ENCODE results near the gene PLVAP.

Gene PLVAP

GRCh38 chr19:17337675-17338432 is 39.3 kb downstream of the PLVAP start:
- TF ChIP-seq, protein P1, sequence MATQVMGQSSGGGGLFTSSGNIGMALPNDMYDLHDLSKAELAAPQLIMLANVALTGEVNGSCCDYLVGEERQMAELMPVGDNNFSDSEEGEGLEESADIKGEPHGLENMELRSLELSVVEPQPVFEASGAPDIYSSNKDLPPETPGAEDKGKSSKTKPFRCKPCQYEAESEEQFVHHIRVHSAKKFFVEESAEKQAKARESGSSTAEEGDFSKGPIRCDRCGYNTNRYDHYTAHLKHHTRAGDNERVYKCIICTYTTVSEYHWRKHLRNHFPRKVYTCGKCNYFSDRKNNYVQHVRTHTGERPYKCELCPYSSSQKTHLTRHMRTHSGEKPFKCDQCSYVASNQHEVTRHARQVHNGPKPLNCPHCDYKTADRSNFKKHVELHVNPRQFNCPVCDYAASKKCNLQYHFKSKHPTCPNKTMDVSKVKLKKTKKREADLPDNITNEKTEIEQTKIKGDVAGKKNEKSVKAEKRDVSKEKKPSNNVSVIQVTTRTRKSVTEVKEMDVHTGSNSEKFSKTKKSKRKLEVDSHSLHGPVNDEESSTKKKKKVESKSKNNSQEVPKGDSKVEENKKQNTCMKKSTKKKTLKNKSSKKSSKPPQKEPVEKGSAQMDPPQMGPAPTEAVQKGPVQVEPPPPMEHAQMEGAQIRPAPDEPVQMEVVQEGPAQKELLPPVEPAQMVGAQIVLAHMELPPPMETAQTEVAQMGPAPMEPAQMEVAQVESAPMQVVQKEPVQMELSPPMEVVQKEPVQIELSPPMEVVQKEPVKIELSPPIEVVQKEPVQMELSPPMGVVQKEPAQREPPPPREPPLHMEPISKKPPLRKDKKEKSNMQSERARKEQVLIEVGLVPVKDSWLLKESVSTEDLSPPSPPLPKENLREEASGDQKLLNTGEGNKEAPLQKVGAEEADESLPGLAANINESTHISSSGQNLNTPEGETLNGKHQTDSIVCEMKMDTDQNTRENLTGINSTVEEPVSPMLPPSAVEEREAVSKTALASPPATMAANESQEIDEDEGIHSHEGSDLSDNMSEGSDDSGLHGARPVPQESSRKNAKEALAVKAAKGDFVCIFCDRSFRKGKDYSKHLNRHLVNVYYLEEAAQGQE (IDR thresholded peaks at IDR 0.05; ENCODE audit: insufficient read depth in 1 of 2, low read depth in 2 of 2, low read length in 2 of 2), result no peak
- TF ChIP-seq TAF1 (IDR thresholded peaks at IDR 0.05; ENCODE audit: borderline replicate concordance, insufficient read depth, low read length) (no peak), SIN3A (IDR thresholded peaks at IDR 0.05; ENCODE audit: borderline replicate concordance, insufficient read depth, low read length) (no peak), POLR2AphosphoS5 (IDR thresholded peaks at IDR 0.05; ENCODE audit: low read depth, low read length) (no peak), FOXP2 (optimal IDR thresholded peaks at IDR 0.05; ENCODE audit: borderline replicate concordance, extremely low read depth, extremely low read length, insufficient read depth) (no peak)

GRCh38 chr19:17336872-17337674 is 40.1 kb downstream of the PLVAP start, which contains the start of gene GTPBP3:
TSS of gene GTPBP3 (plus strand) at chr19:17337553. CDS start at chr19:17337612, 59 bp downstream.
- TF ChIP-seq POLR2AphosphoS5 (IDR thresholded peaks at IDR 0.05; ENCODE audit: low read depth, low read length) (peak; percentile 79), SIN3A (IDR thresholded peaks at IDR 0.05; ENCODE audit: borderline replicate concordance, insufficient read depth, low read length) (no peak), TAF1 (IDR thresholded peaks at IDR 0.05; ENCODE audit: borderline replicate concordance, insufficient read depth, low read length) (peak; percentile 87; the same call in 1 of the 2 replicates), FOXP2 (optimal IDR thresholded peaks at IDR 0.05; ENCODE audit: borderline replicate concordance, extremely low read depth, extremely low read length, insufficient read depth) (no peak)
- TF ChIP-seq, protein P1 (IDR thresholded peaks at IDR 0.05; ENCODE audit: insufficient read depth in 1 of 2, low read depth in 2 of 2, low read length in 2 of 2), result no peak

- TF ChIP-seq SIN3A (IDR thresholded peaks at IDR 0.05; ENCODE audit: borderline replicate concordance, insufficient read depth, low read length) (no peak), FOXP2 (optimal IDR thresholded peaks at IDR 0.05; ENCODE audit: borderline replicate concordance, extremely low read depth, extremely low read length, insufficient read depth) (no peak), POLR2AphosphoS5 (IDR thresholded peaks at IDR 0.05; ENCODE audit: low read depth, low read length) (no peak)
These were observed 41.6 kb downstream of the PLVAP start for GRCh38 chr19:17335575-17335974.

DNA sequence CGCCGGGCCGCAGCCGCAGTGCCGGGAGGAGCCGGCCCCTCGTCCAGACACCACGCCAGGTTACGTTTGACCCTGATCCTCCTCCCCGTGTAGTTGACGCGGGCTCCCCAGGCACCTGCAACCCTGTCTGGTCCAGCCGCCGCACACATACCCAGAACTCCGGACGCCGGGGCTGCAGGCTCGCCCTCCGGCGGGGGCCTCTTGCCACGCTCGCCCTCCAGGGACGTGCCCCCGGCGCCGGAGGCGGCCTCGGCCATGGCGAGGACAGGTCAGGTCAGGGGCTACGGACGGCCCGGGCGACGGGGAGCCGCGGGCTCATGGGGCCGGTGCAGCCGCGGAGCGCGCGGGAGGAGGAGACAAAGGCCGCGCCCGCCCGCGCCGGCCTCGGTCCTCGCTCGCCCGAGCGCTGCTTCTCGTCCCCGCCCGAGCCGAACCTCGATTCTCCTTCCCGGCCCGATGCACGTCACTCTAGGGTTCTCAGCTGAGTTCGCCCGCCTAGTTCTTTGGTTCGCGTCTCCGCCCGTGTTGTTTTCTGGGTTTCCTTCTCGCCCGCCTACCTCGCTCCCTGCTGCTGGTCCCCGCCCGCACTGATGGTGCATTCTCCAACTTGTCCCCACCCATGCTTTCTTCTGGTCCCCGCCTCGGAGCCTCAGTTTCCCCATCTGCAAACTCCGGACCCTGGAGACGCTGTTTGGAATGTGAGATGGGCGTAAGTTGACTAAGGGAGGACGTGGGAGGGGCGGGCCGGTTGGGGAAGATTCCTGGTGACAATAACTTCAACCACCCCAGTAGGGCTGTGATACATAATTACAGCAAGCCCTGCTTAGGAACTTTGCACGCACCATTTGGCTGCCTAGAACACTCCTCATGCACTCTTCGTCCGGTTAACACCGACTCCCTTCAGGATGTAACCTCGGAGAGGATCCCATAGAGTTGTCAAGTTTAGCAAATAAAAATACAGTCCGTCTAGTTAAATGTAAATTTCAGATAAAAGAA is 42.4 kb downstream of the PLVAP start, which contains the start of gene ANO8:
Gene ANO8 (minus strand): TSS at position 442 of the 996 bp plus-strand sequence. CDS start 185 bp downstream, at position 257.
- TF ChIP-seq, protein P1 (IDR thresholded peaks at IDR 0.05; ENCODE audit: insufficient read depth in 1 of 2, low read depth in 2 of 2, low read length in 2 of 2), result peak in 1 of 2 experiments; percentile 59; a peak in 1 of 4 replicates
- TF ChIP-seq FOXP2 (optimal IDR thresholded peaks at IDR 0.05; ENCODE audit: borderline replicate concordance, extremely low read depth, extremely low read length, insufficient read depth) (peak; percentile 91), SIN3A (IDR thresholded peaks at IDR 0.05; ENCODE audit: borderline replicate concordance, insufficient read depth, low read length) (peak; percentile 87; the same call in 1 of the 2 replicates), POLR2AphosphoS5 (IDR thresholded peaks at IDR 0.05; ENCODE audit: low read depth, low read length) (no peak), TAF1 (IDR thresholded peaks at IDR 0.05; ENCODE audit: borderline replicate concordance, insufficient read depth, low read length) (no peak)
